Brain microvascular endothelial cell (primary cell): ENCODE data around the gene KCNQ1.

Source experiments
- DNase-seq: peaks from one replicate; pipeline ENCODE4 v3.0.0-alpha.2; 2020
- H3K27ac ChIP-seq: fragments of 250-450 bp; sonication (Bioruptor Pico); 2 replicates; pipeline ENCODE4 v1.5.1; 2020; ENCODE audit warnings: mild to moderate bottlenecking, moderate library complexity
- H3K27me3 ChIP-seq: fragments of 250-450 bp; sonication (Bioruptor Pico); replicated peaks from 2 replicates; pipeline ENCODE4 v1.5.1; 2020; ENCODE audit warnings: mild to moderate bottlenecking
- H3K36me3 ChIP-seq: fragments of 250-450 bp; sonication (Bioruptor Pico); replicated peaks from 2 replicates; pipeline ENCODE4 v1.5.1; 2020; ENCODE audit warnings: mild to moderate bottlenecking
- H3K4me3 ChIP-seq: 2 replicates; pipeline ENCODE4 v1.5.1; 2011; ENCODE audit warnings: low read depth, mild to moderate bottlenecking, control low read depth, low read length, moderate library complexity
- CTCF ChIP-seq: IDR thresholded peaks from 2 replicates; pipeline ENCODE4 v1.5.1; 2011; ENCODE audit warnings: low read depth, mild to moderate bottlenecking, moderate library complexity, low read length, control low read depth, inconsistent platforms; ENCODE audit errors: missing control alignments
- in situ Hi-C: cut with HindIII; loops from 2 replicates; pipeline ENCODE4 v1.10.0; 2017; ENCODE audit warnings: low sequenced_read_pairs, low pct_ligation_motif_present

Gene KCNQ1

GRCh38 chr11:2434506-2435255 lies 10.1 kb upstream of the KCNQ1 start:
- in situ Hi-C loops: no loop called here

GRCh38 chr11:2435288-2436012 lies 9.4 kb upstream of the KCNQ1 start:
- Histone ChIP-seq H3K4me3 (no peak overlapping the region), H3K27ac (no peak overlapping the region), H3K27me3 (peaks cover 4% of the 10 kb centered on the region), H3K36me3 (no peaks in the 10 kb centered on the region)
- no peak for TF ChIP-seq CTCF
- in situ Hi-C loops: no loop called here
- no peak for DNase-seq

More at GRCh38 chr11:2434506-2435255, 10.1 kb upstream of the KCNQ1 start:
- Histone ChIP-seq H3K27ac (no peak overlapping the region), H3K4me3 (no peak overlapping the region), H3K36me3 (no peaks in the 10 kb centered on the region), H3K27me3 (peaks cover 2% of the 10 kb centered on the region)
- TF ChIP-seq CTCF: no peak
- no peak for DNase-seq

GRCh38 chr11:2436013-2436520 lies 8.7 kb upstream of the KCNQ1 start:
- no peak for DNase-seq
- H3K36me3 ChIP-seq: no peaks in the 10 kb centered on the region
- H3K27ac ChIP-seq: no peak overlapping the region
- in situ Hi-C loops: no loop called here
- no peak overlapping the region for H3K4me3 ChIP-seq
- no peak for TF ChIP-seq CTCF
- peaks cover 4% of the 10 kb centered on the region for H3K27me3 ChIP-seq

- H3K4me3 ChIP-seq: no peak overlapping the region
- in situ Hi-C loops: no loop called here
- no peaks in the 10 kb centered on the region for H3K36me3 ChIP-seq
- peaks cover 4% of the 10 kb centered on the region for H3K27me3 ChIP-seq
- no peak for TF ChIP-seq CTCF
- DNase-seq: no peak
- no peak overlapping the region for H3K27ac ChIP-seq
Observed at GRCh38 chr11:2436521-2437031, 8.2 kb upstream of the KCNQ1 start.

- Histone ChIP-seq H3K27ac (no peak overlapping the region), H3K36me3 (no peaks in the 10 kb centered on the region), H3K4me3 (no peak overlapping the region), H3K27me3 (peaks cover 8% of the 10 kb centered on the region)
- DNase-seq: no peak
- in situ Hi-C loops: no loop called here
- no peak for TF ChIP-seq CTCF
Observed at GRCh38 chr11:2437516-2437915, 7.3 kb upstream of the KCNQ1 start.
